ENCODE data around the gene TCP11L2.
"Not testable (repeated sequence)": the region's sequence is repeated elsewhere in the genome, so short reads cannot be mapped to it uniquely, and the experiment has no call there.

Gene TCP11L2

DNA sequence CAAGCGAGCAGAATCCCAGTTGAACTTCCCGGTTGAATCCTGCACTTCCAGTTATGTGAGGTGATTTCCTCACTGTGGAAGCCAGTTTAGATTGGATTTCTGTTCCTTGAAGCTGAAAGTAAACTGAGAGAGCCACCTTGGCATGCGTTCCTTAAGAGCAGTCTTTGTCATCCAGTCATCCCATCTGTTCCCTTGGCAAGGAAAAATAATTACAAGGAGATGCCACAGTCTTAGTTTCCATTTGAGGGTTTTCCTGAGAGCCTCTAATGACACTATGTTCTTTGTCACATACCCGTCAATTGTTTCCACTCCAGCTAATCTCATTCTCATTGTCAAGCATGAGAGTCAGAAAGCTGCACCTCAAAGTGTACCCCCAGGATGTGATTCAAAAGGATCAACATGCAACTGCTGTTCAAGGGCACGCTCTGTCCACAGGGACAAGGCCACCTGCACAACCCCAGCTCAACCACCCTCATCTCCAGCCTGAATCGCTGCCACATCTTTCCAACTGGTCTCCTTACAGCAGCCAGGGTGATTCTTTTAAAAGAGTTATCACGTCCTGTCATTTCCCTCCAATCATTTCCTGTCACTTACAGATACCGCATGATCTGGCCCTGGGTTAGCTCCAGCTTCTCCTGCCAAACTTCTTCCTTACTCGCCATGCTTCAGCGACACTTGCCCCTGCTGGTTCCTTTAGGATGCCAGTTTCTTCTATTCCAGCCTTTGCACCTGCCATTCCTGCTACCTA, 18.0 kb upstream of the TCP11L2 start:
- DNase-seq (ENCODE audit: low spot score), result peak; percentile 26

DNA sequence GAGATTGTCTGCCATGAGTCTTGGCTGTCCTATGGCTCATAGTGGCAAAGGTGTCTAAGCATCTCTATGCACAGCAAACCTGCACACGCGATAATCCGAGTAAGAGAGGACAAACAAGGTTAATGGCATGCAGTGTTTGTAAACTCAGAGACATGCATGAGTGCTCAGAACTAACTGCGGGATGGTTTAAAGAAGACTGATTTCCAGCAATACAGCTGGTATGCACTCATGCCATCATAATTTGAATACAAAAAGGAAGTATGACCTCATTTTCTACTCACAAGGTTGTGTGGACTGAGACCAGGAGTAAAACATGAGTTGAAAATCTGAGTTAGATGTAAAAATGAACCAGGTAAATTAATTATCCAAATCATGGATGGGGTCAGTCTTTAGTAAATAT, 16.6 kb upstream of the TCP11L2 start:
- DNase-seq (ENCODE audit: low spot score), result no peak

DNA sequence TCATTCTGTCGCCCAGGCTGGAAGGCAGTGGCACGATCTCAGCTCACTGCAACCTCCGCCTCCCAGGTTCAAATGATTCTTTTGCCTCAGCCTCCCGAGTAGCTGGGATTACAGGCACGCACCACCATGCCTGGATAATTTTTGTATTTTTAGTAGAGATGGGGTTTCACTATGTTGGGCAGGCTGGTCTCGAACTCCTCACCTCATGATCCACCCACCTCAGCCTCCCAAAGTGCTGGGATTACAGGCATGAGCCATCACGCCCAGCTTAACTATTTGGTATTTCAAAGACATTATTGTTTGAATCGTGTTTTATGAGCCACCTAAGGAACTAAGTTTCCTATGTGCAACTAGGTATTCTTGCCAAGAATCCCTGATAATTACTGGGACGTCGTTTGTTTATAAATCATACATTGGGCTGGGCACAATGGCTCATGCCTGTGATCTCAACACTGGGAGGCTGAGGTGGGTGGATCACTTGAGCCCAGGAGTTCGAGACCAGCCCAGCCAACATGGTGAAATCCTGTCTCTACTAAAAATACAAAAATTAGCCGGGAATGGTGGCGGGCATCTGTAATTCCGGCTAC, 15.9 kb upstream of the TCP11L2 start:
- DNase-seq (ENCODE audit: low spot score), result not testable (repeated sequence)

DNA sequence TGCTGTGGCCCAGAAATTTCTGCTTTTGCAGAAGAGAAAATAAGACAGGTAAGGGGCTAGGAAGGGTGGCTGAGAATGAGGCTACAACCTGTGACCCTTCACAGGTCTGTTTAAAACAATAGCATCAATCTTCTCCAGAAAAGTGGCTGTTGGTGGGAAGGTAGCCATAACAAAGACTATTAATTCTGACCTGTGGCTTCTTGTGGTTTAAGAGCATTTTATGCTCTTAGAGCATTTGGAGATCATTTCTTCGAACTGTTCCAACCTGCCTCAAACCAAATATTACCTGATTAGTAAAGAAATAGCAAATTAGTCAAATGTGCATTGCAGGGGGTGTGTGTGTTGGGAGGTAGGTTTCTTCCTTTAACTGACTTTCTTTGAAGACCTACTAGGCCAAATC, 15.2 kb upstream of the TCP11L2 start:
- no peak for DNase-seq (ENCODE audit: low spot score)

DNA sequence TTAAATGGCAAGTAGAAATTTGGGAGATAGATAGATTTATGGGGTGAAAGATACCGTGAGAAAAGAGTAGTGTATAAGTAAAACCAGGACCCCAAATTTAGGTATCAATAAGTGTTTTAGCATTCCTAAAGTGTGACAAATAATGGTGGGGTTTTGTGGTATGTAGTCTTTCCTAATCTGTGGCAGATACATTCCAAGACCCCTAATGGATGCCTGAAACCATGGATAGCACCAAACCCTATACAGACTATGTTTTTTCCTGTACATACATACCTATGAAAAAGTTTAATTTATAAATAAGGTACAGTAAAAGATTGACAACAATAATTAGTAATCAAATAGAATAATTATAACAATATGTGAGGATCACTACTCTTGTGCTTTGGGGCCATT, 14.4 kb upstream of the TCP11L2 start:
- no peak for DNase-seq (ENCODE audit: low spot score)

DNA sequence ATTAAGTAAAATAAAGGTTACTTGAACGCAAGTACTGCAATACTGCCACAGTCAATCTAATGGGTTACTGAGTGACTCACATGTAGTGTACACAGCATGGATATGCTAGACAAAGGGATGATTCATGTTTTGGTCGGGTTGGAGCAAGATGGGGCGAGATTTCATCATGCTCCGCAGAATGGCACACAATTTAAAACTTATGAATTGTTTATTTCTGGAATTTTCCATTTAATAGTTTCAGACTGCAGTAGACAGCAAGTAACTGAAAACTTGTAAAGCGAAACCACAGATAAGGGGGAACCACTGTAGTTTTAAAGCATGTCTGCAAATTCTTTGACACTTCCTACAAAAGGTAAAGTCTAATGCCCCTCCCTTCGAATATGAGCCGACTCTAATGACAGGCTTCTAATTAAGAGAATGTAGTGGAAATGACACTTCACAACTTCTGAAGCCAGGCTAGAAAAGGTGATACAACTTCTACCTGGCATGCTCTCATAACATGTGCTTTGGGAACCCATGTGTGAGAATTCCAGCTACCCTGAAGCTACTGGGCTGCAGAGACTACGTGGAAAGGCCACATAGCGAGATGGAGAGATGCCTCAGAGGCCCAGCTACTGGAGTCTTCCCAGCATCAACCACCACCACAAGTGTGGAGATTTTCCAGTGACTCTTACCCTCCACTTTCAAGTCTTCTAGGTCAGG, 13.9 kb upstream of the TCP11L2 start:
- no peak for DNase-seq (ENCODE audit: low spot score)

DNA sequence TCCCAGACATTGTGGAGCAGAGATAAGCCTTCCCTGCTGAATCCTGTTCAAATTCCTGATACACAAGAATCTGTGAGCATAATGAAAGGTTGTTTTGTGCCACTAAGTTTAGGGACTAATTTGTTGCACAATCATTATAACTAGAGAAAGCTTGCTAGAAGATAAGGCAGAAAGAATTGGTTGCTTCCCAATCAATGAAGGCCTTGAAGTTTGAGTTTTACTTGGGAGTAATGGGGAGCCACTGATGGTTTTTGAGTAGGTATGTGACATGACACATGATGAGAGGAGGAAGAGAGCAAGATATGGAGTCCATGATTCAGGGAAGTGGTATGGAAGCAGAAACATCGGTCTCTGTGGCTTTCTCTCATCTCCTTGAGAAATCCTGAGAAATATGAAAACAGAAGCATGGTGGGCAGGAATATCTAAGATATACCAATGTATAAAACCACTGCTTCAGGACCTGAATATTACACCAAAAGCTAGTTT, 13.3 kb upstream of the TCP11L2 start:
- no peak for DNase-seq (ENCODE audit: low spot score)

DNA sequence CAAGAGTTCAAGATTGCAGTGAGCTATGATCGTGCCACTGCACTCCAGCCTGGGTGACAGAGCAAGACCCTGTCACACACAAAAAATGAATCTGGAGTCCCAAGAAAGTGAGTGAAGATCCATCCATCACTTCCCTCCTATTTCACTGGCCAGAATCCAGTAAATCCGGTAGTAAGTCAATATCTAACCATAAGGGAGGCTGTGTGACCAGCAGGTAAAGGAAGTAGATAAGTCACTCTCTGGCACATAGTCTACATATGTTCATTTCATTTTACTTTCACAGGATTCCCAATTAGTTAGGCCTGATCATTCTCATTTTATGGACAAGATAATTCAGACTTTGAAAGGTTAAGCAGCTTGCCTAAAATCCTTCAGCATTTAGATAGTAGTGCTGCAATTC, 11.9 kb upstream of the TCP11L2 start:
- DNase-seq (ENCODE audit: low spot score), result no peak

DNA sequence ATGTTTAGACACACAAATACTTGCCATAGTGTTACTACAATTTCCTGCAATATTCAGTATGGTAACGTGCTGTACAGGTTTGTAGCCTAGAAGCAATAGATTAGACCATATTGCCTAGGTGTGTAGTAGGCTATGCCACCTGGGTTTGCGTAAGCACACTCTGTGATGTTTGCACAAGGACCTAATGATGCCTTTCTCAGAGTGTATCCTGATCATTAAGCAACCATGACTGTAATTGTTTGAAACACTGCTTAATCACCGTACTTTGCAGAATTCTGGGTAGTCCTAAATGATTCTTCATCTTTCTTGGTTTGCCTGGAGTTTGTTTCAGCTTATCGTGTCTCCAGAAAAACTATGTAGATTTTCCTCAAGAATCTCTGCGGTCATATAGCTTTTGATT, 11.2 kb upstream of the TCP11L2 start:
- no peak for DNase-seq (ENCODE audit: low spot score)

DNA sequence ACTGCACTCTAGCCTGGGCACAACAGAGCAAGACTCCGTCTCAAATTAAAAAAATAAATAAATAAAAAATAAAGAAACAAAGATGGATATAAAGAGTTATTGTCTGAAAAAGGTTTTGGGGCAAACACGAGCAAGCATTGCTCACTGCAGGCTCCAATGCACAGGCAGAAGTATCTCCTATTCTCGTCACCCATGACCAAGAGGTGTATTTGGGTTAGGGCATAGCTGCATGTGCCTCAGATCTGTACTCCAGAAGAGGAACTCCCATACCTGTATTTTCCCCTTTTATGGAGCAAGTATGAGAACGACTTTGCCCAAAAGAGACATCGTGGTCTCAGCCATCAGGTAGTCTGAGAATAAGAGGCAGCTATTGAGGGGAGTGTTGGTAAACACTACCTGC, 10.2 kb upstream of the TCP11L2 start:
- DNase-seq (ENCODE audit: low spot score), result no peak

DNA sequence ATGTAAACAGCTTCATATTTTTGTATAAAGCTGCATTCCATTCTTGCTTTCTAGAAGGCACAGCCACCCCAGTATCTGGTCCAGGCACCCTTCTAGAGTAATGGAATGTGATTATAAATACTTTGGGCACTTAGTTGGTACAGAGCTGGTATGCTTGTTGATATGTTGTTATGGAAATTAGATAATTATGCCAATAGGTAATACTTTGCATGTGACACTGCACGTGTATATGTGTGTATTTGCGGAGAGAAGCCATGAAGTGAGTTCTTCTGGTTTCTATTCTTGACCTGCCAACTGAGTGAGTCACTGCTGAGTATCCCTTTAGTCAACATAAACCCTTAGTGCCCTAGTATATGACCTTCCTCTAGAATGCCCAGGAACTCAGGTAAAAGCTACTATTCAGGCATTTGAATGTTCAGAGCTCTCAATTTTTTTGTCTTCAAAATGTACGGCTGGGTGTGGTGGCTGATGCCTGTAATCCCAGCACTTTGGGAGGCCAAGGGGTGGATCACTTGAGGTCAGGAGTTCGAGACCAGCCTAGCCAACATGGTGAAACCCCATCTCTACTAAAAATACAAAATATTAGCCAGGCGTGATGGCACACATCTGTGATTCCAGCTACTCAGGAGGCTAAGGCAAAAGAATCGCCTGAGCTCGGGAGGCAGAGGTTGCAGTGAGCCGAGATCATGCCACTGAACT, 6.2 kb upstream of the TCP11L2 start:
- no peak for DNase-seq (ENCODE audit: low spot score)

DNA sequence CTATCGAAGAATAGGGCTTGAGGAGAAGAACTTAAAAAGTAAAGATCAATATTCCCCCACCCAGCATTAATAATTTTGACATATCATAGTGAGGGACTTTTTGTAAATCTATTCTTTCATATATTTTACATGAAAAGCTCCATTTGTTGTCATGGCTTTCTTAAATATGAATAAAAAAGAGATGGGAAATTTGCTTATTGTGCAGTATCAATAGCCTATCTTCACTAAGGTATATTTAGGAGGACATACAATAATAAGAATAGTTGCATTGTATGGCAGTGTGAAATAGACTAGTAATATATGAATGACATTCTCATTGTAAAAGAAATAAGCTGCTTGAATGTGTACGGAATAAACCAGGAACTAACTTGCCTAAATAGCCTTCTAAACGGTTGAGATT, 5.5 kb upstream of the TCP11L2 start:
- DNase-seq (ENCODE audit: low spot score), result no peak

DNA sequence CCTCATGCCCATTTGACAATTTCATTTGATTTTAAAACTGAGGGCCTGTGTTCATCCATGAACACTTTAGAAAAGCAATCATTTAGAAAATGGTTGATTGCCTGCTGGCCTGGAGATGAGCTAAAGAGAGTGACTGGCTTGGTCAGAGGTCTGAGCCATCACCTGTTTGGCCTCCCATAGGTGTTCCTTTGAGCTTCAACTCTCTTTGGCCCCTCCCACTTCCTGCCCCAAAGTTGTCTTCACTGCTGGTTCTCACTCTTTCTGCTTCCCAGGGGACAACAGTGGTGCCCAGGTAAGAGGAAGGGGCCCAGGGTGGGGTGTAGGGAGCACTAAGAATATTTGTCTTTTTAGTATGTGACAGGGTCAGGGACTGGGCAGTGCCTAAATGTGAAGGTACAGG, 4.9 kb upstream of the TCP11L2 start:
- no peak for DNase-seq (ENCODE audit: low spot score)

DNA sequence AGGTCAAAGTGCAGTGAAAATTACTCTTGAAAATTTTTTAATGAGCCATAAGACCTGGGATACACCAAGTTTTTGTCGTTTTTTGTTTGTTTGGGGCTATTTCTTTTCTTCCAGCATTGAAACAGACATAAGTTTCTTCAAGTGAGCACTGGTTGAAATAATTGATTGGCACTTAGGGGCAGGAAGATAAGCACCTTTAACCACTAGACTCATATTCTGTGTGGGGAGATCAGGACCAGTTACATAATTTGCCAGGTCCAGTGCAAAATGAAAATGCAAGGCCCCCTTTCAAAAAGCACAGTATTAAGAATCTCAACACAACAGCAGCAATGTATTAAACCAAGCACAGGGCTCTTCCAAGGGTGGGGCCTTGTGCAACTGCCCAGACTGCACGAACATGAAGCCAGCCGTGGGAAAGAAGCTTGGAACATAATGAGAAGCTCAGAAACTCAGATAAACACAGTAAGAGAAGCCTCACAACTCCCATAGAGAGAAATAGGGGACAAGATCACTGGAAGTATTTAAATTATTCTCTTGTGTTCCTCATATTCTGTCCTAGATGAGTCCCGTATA, 3.2 kb upstream of the TCP11L2 start:
- peak; percentile 70 for DNase-seq (ENCODE audit: low spot score)

DNA sequence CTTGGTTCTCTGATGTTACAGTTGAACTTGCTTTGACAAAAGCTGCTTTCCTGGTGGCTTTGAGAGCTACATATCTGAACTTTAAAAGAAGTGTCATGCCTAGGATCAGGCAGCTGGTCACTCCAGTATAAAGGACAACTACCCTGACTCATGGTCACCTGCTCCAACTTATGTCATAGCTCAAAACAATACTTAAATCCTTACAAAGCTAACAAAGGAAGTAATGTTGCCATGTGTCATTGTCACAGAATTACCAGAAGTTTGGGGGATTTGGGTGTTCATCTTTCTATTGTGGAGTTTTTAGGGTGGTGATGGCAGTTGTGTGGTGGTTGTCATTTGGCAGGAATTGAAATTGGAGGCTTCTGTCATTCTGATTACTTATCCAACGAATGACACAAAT, 1.8 kb upstream of the TCP11L2 start:
- peak; percentile 65 for DNase-seq (ENCODE audit: low spot score)

DNA sequence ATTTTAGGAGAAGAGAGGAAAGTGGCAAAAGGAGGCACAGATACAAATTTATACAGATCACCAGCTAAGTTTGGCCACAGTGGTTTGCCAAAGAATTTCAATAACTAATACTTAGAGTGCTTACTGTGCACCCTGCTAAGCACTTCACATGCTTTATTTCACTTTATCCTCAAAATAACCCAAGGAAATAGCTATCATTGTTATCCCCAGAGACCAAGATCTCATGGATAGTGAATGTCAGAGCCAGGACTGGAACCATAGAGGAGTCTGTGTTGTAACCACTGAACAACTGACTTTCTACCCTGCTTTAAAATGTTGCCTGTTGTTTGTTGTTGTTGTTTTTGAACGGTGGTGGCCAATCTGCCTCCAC, 1.3 kb upstream of the TCP11L2 start:
- DNase-seq (ENCODE audit: low spot score), result peak; percentile 66

DNA sequence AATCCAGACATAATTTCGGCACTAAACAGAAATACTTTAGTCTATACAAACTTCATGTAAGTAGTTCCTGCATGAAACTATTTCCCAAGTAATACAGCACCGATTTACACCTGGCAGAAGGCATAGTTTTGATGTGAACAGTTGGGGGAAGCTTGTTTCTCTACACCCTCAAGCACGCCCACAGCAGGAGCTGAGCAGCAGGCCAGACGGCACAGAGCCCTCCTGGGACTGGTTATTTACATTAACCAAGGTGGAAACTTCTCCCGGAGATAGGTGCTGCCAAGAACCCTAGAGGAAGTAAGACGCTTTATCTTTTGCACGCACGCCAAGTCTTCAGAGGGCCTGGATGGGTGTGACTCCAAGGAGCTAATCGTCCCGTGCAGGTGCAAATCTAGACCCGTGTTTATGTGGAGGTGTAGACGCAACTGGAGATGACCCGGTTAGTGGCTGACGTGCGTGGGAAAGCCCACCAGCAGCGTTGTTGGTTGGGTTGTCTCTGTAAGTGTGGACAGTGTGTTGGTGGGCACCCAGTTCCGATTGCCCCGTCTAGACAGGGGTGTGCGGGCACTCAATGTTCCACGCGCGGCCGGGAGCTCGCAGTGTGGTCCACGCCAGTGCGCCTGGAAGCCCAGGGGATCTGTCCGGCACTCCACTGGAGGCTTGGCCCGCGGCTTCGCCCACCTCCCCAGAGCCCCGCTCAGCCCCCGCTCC, 767 bp upstream of the TCP11L2 start:
- DNase-seq (ENCODE audit: low spot score), result peak; percentile 77

DNA sequence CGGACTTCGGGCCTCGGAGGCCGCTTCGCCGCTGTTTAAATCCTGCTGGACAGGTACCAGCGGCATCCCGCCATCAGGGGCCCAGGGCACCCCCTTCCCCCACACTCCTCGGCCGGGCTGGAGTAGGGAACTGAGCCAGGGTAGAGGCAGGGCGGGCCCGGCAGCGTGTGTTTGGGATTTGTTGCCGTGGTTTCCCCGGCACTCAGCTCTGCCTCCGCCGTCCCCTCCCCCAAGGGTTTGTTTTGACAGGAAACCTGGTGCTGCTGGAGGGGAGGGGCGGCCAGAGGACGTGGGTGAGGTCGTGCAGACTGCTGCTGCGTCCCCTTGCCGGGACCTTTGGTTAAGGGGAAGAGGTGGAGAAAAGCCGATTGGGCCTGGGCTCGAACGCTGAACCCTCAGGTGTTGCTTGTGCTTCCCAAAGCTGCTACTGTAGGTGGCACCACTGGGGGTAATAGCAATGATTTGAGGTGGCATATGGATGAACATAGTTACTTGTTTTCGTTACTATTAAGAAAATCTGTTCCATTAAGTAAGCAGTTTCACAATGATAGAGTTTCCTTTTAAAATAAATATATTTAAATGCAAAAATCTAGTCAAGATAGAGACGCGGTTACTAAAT, 778 bp downstream of the TCP11L2 start:
- peak; percentile 67 for DNase-seq (ENCODE audit: low spot score)

DNA sequence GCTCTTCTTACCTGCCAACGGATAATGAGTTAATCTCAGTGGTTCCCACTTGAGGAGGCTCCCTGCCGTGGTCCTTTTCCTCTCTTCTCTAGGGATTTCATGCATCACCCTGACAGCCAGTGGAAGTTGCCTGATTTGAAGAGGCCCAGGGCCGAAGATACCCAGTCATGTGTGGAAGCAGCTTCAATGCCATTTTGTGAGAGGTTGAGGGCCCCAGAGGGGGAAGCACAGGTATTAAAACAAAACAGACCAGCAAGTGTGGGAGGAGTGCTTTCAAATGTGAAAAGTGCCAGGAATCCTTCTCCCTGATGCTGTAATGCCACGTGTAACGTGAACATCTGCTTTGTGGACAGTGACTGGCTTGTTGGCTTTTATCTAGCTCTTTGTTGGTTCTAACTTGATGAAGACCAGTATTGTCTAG, 1.5 kb downstream of the TCP11L2 start:
- DNase-seq (ENCODE audit: low spot score), result peak; percentile 97

DNA sequence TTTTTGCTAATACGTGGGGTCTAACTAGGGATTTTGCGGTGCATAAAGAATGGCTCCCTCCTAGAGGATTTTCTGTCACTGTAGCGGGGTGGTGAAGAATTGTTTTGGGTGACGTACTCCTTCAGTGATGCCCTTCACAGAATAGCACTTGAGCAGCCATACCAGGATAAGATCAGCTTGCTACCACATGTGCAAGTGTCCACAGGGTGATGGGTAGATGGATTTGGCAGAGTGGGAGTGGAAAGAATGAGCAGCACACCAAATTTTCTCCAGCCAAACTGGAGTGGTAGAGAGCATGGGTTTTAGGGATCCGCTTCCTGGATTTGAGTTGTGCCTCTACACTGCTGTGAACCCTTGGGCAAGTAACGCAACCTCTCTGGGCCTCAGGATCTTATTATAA, 2.3 kb downstream of the TCP11L2 start:
- no peak for DNase-seq (ENCODE audit: low spot score)

DNA sequence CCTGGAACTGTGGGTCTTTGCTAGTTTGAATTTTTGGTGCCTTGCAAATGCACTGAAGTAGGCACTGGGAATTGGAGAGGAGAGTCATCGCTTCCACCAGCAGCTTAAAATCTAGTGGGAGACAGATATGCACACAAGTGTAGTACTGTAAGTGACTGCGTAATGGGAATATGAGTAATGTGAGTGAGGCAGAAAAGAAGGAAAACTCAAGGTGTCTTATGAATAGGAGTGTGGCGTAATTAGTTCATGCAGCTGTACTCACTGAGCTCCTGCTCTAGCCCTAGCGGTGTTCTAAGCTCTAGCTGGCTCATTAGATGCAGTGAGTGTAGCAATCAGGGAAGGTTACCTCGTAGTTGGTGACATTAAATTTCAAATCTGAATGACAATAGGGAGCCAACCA, 2.8 kb downstream of the TCP11L2 start:
- peak; percentile 60 for DNase-seq (ENCODE audit: low spot score)

All from pons (tissue), 1 donor.